Measurements from ENCODE around the gene RPS10. TPM values are rescaled to one million over a fixed set of nuclear protein-coding genes. Genes with fewer than 3 reads are reported as not detected.
"Not testable (repeated sequence)": the region's sequence is repeated elsewhere in the genome, so short reads cannot be mapped to it uniquely, and the experiment has no call there.

RPS10 gene
- total RNA-seq, 1 experiment from 2014 or later: 2,978 TPM

DNA sequence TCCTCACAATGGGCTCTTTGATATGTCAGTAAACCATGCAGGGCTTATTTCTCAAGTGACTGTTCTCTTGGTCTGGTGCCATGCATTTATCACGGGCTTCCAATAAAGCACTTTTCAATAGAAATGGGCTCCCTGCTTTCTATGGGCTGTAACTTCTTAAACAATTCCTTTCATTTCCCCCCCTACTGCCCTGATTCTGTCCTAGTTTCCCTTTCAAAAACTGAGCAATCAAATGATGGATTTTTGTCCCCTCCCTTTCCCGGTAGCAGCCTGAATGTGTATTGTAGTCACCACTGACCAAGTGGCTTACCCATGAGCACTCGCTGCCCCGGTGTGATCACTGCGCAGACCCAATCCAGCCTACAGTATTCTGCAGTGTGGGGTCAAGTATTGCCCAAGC is 13.9 kb downstream of the RPS10 start:
- DNase-seq (ENCODE audit: low spot score): peak; percentile 31
- in situ Hi-C loops (cut with HindIII; ENCODE audit: low sequenced_read_pairs): no loop called here

- in situ Hi-C loops (cut with HindIII; ENCODE audit: low sequenced_read_pairs); DNase-seq (ENCODE audit: low spot score): not testable (repeated sequence)
Measured at GRCh38 chr6:34407915-34408314, 18.0 kb downstream of the RPS10 start.

GRCh38 chr6:34396518-34396917 is 29.4 kb downstream of the RPS10 start:
- in situ Hi-C loops (cut with HindIII; ENCODE audit: low sequenced_read_pairs): loop anchor here (25.0 kb wide), 1 partner anchor 209 kb away; no protein-coding TSS in a partner anchor
- no peak for DNase-seq (ENCODE audit: low spot score)

- no peak for DNase-seq (ENCODE audit: low spot score)
- in situ Hi-C loops (cut with HindIII; ENCODE audit: low sequenced_read_pairs): loop anchor here (25.0 kb wide), 1 partner anchor 207 kb away; no protein-coding TSS in a partner anchor
Measured at GRCh38 chr6:34393966-34394305, 31.9 kb downstream of the RPS10 start.

DNA sequence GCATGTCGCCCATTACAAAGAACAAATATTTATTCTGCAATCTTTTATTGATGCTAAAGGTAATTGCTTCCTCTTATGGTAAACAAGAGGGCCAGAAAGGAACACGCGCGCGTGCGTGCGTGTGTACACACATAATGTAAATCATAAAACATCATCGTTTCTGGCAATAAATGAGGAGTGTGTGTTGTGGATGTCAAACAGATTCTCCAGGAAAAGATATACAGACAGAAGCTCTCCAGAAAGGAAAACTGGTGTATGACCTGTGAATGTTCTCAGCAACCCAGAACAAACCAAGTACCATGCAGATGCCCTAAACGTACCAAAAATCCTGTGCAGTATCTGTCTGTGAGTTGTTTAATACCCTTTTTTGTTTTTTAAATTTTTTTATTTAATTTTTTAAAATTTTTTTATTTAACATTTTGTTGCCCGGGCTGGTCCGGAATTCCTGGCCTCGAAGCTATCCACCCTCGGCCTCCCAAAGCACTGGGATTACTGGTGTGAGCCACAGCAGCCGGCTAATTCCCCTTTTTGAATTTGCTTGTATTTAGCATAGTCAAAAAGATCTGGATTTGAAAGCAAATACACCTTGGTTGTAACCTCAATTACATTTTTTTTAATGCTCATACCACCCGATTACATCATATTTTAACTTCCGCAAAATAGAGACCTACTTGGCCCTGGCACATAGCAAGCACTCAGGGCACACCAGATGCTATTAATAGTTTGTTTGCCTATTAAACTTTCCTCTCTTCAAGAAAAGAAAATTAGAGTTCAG is 32.5 kb downstream of the RPS10 start:
- in situ Hi-C loops (cut with HindIII; ENCODE audit: low sequenced_read_pairs): loop anchor here (25.0 kb wide), 1 partner anchor 206 kb away; no protein-coding TSS in a partner anchor
- DNase-seq (ENCODE audit: low spot score): peak; percentile 49

DNA sequence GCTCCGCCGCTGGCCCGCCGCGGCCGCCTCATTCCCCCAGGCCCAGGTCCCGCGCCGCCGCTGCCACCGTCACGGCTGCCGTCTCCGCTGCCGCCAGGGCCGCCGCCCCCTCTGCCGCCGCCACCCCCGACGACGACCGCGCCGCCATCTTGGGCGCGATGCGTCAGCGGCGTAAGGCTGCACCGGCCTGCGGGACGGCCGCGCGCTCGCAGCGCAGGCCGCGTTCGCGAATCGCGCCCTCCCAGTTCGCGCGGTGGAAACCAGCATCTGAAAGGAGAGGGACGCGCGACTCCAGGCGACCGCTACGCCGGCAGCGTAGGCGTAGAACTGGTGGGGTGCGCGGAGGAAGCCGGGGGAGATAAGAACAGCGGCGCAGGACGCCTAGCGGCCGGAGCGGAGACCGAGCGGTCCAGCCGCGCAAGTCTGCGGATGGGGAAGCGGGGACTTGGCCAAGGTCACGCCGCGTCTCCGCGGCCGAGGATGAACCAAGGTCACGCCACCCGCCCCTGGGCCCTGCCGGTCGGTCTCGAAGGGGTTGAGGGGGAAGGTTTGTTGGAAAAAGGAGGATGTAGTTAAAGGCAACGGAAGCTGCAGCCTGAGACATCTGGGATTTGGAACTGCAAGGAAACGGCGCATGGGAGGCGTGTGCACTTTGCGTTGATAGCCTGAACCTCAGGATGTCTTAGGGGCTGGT is 33.2 kb downstream of the RPS10 start, which contains the start of gene NUDT3:
Gene NUDT3 (minus strand): TSS at position 173 of the 694 bp plus-strand sequence. CDS start 307 bp downstream, outside the sequence.
- peak; percentile 96 for DNase-seq (ENCODE audit: low spot score)
- in situ Hi-C loops (cut with HindIII; ENCODE audit: low sequenced_read_pairs): loop anchor here (25.0 kb wide), 1 partner anchor 205 kb away; no protein-coding TSS in a partner anchor

GRCh38 chr6:34391786-34392496 is 33.9 kb downstream of the RPS10 start:
- in situ Hi-C loops (cut with HindIII; ENCODE audit: low sequenced_read_pairs): loop anchor here (25.0 kb wide), 1 partner anchor 205 kb away; no protein-coding TSS in a partner anchor
- DNase-seq (ENCODE audit: low spot score): peak; percentile 67

GRCh38 chr6:34391473-34391785 is 34.4 kb downstream of the RPS10 start:
- no peak for DNase-seq (ENCODE audit: low spot score)
- in situ Hi-C loops (cut with HindIII; ENCODE audit: low sequenced_read_pairs): loop anchor here (25.0 kb wide), 1 partner anchor 204 kb away; no protein-coding TSS in a partner anchor

- in situ Hi-C loops (cut with HindIII; ENCODE audit: low sequenced_read_pairs): loop anchor here (25.0 kb wide), 1 partner anchor 204 kb away; no protein-coding TSS in a partner anchor
- DNase-seq (ENCODE audit: low spot score): peak; percentile 55
Measured at GRCh38 chr6:34390531-34391472, 35.1 kb downstream of the RPS10 start.

GRCh38 chr6:34389034-34389433 is 36.8 kb downstream of the RPS10 start:
- no peak for DNase-seq (ENCODE audit: low spot score)
- in situ Hi-C loops (cut with HindIII; ENCODE audit: low sequenced_read_pairs): loop anchor here (25.0 kb wide), 1 partner anchor 202 kb away; no protein-coding TSS in a partner anchor

DNA sequence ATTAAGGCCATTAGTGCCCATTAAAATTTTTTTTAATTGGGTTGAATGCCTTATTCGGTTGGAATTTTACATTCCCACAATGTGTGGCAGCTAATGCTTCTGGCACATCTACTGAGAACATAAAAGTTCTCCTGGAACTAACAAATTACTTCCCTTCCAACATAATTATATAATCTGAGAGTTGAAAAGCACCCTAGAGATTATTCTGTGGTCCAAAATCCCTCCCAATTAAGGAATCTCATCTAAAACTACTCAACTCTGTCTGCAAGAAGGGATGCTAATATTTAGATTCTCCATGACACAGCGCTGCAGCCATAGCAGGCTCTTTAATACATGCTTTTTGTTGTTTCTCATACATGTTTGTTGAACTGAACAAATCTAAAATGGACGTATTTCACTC is 37.4 kb downstream of the RPS10 start:
- in situ Hi-C loops (cut with HindIII; ENCODE audit: low sequenced_read_pairs): loop anchor here (25.0 kb wide), 1 partner anchor 201 kb away; no protein-coding TSS in a partner anchor
- no peak for DNase-seq (ENCODE audit: low spot score)

- in situ Hi-C loops (cut with HindIII; ENCODE audit: low sequenced_read_pairs): loop anchor here (25.0 kb wide), 1 partner anchor 199 kb away; no protein-coding TSS in a partner anchor
- DNase-seq (ENCODE audit: low spot score): no peak
Measured at GRCh38 chr6:34386316-34387137, 39.3 kb downstream of the RPS10 start.

DNA sequence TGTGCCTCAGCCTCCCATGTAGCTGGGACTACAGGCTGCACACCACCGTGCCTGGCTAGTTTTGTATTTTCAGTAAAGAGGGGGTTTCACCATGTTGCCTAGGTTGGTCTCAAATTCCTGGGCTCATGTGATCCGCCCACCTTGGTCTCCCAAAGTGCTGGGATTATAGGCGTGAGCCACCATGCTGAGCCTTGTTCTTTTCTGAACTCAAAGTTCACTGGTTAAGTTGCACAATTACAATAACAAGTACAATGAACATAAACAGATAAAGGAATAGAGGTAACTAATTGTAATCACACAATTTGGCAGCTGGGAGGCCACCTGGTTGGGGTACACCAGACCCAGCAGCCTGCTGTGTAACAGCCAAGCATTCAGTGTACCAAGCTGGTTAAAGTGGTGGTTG is 40.1 kb downstream of the RPS10 start:
- DNase-seq (ENCODE audit: low spot score): no peak
- in situ Hi-C loops (cut with HindIII; ENCODE audit: low sequenced_read_pairs): loop anchor here (25.0 kb wide), 1 partner anchor 198 kb away; no protein-coding TSS in a partner anchor

DNA sequence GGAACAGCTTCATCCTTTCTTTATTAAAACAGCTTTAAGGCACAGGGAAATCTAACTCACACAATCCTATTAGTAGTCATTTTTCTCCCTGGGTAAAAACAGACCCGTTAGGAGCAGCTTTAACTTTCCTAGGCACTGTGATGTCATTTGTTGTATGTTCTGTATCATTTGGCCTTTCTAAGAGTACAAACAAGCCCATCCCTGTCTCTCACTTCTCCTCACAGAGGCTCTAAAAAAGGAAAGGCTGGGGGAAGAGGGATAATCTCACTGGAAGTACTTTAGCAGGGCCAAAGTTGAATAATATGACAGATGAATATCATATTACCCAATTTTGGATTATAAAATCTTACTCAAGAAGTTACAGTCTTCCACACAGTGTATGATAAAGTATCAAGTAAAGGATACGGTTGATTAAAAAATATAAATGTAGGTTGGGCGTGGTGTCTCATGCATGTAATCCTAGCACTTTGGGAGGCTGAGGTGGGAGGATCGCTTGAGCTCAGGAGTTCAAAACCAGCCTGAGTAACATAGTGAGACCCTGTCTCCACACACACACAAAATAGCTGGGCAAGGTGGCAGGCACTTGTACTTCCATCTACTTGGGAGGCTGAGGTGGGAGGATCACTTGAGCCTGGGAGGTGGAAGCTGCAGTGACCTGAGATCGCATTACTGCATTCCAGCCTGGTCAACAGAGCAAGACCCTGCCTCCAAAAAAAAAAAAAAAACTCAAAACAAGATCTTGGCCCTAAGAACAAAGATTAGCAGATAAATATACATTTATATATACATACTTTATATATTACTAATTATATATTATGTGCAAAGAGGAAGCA is 41.3 kb downstream of the RPS10 start:
- no peak for DNase-seq (ENCODE audit: low spot score)
- in situ Hi-C loops (cut with HindIII; ENCODE audit: low sequenced_read_pairs): loop anchor here (25.0 kb wide), 1 partner anchor 197 kb away; no protein-coding TSS in a partner anchor

GRCh38 chr6:34383656-34384320 is 42.1 kb downstream of the RPS10 start:
- in situ Hi-C loops (cut with HindIII; ENCODE audit: low sequenced_read_pairs): loop anchor here (25.0 kb wide), 1 partner anchor 196 kb away; no protein-coding TSS in a partner anchor
- no peak for DNase-seq (ENCODE audit: low spot score)

DNA sequence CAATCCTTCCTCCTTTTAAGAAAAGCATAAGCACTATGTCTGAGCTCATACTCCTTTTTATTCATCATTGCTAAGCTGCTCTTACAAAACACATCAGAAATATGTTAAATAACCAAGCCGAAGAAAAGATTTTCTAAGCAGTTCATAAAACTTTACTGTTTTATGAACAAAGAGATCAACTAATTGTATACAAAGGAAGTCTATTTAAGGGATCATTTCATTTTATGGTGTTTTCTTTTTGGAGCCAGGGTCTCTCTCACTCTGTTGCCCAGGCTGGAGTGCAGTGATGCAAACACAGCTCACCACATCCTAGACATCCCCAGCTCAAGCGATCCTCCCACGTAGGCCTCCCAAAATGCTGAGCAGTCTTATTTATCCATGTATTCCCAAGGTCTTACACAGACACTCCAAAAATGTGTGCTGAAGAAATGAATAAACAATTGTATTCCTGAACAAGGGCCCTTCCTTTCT is 42.7 kb downstream of the RPS10 start:
- in situ Hi-C loops (cut with HindIII; ENCODE audit: low sequenced_read_pairs): loop anchor here (25.0 kb wide), 1 partner anchor 196 kb away; no protein-coding TSS in a partner anchor
- DNase-seq (ENCODE audit: low spot score): no peak
